ENCODE measurements around the gene ASAP2.

DNA sequence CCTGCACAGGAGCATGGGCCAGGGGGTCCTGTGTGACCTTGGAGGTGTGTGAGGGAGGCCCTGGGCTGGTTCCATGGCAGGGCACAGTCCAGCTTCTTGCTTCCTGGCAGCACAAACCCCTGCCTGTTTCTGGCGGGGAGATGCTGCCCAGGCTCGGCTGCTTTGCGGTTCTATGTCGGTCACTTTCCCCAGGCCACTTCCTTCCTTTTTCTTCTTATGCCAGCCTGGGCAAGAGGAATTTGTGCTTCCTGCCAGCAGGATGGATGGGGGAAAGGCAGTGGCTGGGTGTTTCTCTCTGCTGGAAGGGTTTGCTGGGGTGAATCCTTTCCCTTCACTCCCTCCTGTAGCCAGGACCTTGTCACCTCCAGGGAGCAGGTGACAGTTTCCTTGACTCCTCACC is 24.3 kb downstream of the ASAP2 start:
- TF ChIP-seq KDM2B (CRISPR knock-in tag; IDR thresholded peaks at IDR 0.05) (no peak), RFX5 (IDR thresholded peaks at IDR 0.05; ENCODE audit: low read depth, low read length) (no peak), BACH1 (tag; IDR thresholded peaks at IDR 0.05) (no peak), DNMT1 (IDR thresholded peaks at IDR 0.05) (no peak)
